CD4-positive, alpha-beta T cell treated with Interleukin-10 for 1 hour (primary cell): Measurements from ENCODE around the gene NCOA3.
"Not testable (repeated sequence)": the region's sequence is repeated elsewhere in the genome, so short reads cannot be mapped to it uniquely, and the experiment has no call there.

ENCODE experiments used
- DNase-seq: peaks from one replicate; pipeline ENCODE4 v3.0.0-alpha.2; 2020

The NCOA3 gene

DNA sequence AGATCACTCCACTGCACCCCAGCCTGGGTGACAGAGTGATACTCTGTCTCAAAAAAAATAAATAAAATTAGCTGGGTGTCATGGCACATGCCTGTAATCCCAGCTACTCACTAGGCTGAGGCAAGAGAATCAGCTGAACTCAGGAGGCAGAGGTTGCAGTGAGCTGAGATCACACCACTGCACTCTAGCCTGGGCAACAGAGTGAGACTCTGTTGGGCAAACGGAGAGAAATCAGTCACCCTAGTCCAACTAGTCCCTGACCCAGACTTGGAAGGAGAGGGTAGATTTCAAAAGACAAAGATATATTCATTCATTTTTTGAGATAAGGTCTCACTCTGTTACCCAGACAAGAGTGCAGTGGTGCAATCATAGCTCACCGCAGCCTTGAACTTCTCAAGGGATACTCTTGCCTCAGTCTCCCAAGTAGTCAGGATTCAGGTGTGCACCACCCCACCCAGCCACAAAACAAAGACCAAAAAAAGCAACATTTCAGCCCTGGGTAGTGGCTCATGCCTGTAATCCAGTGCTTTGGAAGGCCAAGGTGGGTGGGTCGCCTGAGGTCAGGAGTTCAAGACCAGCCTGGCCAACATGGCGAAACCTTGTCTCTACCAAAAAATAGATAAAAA lies 26.2 kb upstream of the NCOA3 start:
- DNase-seq, result no peak

DNA sequence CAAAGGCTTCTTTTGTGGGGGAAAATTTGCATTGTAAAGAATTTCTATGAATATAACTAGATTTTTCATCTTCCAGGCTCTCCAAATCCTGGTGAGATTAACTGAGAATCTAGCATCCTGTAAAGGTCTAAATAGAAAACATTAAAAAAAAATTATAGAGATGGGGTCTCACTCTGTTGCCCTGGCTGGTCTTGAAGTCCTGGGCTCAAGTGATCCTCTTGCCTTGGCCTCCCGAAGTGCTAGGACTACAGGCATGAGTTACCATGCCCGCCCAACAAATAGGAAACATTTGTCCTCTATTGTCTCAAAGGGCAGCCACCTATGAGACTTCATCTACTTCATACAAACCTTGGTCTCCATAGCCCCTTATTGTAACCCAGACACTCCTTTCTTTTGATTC lies 25.2 kb upstream of the NCOA3 start:
- no peak for DNase-seq

DNA sequence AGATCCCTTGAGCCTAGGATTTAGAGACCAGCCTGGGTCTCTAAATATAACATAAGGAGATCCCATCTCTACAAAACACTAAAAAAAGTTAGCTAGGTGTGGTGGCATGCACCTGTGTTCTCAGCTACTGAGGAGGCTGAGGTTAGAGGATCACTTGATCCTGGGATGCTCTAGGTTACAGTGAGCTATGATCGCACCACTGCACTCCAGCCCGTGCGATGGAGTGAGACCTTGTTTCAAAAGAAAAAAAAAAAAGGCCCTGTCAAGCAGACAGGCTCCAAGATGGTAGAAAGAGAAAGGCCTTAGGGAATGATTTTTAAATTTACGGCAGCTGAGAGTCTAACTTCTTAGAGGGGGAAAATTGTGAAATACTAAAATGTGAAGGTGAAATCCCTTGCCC lies 22.6 kb upstream of the NCOA3 start:
- DNase-seq, result no peak

DNA sequence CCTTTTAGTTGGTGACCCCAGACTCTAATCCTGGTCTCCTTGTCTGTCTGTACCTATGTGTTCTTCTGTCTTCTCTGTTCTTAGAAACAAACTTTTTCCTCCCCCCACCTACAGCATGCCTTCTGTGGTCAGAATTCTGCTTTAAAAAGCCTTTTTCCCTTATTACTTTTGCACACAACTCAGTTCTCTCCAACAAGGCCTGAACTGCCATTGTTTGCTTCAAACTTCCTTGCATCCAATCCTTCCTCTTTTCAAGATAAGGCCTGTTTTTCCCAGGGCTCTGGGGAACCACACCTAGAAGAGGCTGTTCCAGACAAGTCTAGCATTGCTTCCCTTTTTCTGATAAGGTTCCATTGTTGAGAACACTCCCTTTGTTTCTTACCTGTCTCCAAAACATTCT lies 22.2 kb upstream of the NCOA3 start:
- DNase-seq, result no peak

DNA sequence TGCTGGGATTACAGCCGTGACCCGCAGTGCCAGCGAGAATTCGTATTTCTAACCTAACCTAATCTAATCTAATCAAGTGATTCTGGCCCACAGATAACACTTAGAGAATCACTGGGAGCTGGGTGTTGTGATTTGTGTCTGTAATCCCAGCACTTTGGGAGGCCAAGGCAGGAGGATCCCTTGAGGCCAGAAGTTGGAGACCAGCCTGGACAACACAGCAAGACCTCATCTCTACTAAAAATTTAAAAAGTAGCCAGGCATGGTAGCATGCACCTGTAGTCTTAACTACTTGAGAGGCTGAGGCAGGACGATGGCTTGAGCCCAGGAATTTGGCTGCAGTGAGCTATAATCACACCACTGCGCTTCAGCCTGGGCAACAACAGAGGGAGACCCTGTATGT lies 21.4 kb upstream of the NCOA3 start:
- DNase-seq, result no peak

DNA sequence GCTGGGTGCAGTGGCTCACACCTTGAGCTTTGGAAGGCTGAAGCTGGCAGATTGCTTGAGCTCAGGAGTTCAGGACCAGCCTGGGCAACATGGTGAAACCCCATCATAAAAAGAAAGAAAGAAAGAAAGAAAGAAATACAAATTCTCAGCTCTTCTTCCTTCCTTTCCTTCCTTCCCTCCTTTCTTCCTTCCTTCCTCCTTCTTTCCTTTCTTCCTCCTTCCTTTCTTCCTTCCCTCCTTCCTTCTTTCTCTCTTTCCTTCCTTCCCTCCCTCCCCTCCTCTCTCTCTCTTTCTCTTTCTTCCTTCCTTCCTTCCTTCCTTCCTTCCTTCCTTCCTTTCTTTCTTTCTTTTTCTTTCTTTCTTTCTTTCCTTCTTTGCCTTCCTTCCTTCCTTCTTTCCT lies 21.0 kb upstream of the NCOA3 start:
- no peak for DNase-seq

DNA sequence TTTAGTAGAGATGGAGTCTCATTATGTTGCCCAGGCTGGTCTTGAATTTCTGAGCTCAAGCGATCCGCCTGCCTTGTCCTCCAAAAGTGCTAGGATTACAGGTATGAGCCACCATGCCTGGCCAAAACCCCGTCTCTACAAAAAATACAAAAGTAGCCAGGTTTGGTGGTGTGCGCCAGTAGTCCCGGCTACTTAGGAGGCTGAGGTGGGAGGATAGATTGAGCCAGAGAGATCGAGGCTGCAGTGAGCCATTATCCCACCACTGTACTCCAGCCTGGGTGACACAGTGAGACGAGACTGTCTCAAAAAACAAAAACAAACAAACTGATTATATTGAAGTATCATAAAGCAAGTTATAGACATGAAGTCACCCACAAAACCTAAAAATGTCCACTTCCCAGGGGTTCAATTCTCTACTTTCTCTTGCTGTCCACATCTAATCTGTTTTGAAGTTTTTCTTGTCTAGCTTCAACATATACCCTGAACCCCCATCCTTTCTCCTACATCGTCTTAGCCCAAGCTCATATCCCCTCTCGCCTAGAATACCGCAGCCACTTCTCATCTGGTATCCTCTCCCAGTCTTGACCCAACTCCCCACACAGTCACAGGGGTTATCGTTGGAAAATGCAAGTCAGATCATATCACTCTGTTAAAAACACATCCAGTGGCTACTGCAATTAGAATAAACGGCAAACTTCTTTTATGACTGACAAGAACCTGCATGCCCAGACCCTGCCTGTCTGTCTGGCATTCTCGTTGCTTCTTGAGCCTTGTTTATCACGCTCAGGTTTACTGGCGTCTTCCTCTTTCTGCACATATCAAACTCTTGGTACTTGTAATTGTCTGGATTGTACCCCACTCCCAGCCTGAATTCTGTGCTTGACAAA lies 20.1 kb upstream of the NCOA3 start:
- DNase-seq, result no peak

DNA sequence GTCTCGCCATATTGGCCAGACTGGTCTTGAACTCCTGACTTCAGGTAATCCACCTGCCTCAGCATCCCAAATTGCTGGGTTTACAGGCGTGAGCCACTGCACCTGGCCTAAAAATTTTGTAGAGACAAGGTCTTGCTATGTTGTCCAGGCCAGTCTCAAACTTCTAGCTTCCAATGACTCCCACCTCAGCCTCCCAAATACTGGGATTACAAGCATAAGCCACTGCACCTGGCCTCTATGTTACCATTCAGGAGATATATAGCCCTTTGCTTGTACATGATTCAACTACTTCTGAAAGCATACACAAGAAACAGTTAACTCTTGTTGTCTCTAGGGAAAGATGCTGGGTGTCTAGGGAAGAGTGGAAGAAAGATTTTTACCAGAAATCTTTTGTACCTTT lies 19.0 kb upstream of the NCOA3 start:
- no peak for DNase-seq

DNA sequence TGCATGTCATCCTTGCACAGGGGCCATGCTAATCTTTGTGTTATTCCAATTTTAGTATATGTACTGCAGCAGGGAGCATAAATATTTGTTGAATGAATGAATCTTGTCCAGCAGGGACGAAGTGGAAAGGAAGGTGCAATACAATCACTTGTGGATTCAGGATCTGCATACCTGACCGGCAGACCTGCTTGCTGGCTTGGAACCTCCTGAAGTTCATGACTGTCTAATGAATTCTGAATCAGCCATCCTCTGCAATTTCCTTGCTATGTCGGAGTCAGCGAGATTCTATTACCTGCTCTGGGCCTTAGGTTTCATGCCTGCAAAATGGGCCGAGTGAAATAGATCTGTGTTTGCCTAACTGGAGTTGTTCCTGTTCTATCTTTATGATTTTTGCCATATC lies 17.4 kb upstream of the NCOA3 start:
- no peak for DNase-seq

DNA sequence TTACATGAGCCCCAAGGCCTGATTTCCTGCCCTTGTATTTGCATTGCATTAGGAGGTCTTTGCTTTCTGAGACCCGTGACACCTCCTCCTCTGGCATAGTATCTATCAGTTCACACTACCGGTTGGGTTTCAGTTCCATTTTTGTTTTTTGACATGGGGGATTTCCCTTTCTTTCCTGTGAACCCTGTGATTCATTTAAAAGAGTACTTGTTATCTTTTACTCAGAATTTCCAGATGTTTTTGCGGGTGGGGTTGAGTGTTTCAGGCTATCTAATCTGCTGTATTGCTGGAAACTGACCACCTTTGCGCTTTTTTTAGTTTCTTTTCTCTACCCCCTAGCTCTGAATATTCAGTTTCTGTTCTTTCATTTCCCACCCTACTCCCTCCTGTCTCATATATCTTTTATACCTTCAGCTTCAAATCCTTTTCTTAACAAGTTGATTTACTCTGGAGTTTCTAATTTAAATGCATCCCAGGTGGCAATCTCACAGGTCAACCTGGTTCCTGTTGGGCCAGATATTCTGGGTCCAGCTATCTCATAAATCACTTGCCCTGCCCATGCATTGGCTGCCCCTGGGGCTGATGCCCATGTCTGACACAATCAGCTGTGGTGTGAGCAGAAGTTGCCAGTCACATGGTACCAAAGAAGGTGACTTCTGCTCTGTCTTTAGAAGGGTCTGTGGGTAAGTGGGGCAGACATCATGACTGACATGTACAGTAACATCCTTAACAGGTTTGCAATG lies 14.3 kb upstream of the NCOA3 start:
- peak; percentile 82 for DNase-seq

DNA sequence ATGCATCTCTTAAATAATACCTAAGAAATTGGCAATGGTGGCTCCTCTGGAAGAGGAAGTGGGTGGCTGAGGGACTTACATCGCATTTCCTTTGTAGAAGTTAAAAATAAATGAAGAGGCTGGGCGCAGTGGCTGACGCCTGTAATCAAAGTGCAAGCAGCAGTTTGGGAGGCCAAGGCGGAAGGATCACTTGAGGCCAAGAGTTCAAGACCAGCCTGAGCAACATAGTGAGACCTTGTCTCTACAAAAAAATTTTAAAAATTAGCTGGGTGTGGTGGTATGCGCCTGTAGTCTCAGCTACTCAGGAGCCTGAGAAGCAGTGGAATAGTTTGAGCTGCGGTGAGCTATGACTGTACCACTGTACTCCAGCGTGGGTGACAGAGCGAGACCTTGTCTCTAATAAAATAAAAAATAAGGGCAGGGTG lies 12.2 kb upstream of the NCOA3 start:
- DNase-seq, result peak; percentile 74

DNA sequence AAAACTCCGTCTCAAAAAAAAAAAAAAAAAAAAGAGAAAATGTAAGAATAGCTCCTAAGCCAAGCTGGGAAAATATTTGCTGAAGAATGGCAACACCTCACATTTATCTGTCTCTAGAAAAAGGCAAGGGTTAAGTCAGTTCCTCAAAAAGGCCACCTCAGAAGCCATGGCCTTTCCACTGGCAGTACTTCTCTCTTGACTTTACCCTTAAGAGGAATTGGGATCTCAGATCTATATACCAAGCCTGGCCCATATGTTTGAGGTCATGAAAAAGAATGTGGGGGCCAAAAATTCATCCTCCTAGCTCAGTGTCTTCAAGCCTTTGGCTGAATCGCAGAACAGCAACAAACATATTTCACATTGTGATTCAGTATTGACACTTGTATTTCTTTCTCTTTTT lies 10.9 kb upstream of the NCOA3 start:
- DNase-seq, result no peak

DNA sequence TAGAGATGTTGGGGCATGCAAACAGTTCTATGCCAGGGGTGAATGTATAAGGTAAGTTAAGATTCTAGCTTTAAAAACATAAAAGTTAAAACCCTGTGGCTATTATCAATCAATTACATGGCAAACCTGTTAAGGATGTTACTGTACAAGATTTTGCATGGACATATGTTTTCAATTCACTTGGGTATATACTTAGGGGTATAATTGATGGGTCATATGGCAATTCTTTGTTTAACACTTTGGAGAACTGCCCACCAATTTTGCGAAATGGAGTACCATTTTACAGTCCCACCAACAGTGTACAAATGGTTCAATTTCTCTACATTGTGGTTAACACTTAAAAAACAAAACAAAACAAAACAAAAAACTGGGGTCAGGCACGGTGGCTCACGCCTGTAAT lies 9.4 kb upstream of the NCOA3 start:
- no peak for DNase-seq

DNA sequence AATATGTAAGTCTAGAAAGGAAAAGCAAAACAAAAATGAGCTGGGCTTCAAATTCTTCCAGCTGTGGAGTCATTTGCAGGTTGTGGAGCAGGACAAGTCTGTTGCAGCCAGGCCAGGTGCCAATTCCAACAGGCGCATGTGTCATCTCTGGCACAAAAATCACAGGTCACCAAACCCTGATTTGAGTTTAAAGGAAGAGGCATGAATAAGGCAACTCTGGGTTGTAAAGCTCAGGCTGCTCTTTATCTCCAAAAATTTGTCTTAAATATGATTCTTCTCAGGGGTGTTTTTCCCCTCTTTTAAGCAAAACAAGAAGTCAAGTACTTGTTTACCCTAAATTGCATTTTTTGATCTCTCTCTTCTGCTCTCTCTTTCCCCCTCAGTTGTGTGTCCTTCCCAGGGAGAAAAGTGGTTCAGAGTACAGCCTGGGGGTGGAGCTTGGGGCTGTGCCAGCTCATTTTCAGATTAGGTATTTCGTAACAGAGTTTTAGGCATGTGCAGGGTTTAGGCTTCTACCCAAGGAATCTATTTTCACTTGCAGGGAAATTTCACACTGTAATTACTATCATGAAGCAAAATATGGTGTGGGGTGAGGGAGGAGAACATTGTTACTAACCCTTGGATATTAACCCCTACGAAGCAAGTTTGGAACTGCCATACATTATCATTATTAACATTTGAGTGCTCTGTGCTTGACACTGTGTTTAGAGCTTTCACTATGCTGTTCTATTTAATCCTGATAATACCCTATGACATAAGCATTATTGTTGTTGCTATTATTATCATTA lies 8.3 kb upstream of the NCOA3 start:
- peak; percentile 44 for DNase-seq

DNA sequence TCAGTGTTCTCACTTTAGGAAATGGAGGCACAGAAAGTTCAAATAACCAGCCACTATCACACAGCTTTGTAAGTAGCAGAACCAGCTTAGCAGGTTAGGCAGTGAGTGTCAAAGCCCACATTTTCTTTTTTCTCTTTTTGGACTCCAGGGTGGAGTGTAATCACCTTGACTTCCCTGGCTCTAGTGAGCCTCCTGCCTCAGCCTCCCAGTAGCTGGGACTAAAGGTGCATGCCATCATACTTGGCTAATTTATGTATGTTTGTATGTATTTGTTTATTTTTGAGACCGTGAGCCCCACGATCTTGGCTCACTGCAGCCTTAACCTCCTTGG lies 7.8 kb upstream of the NCOA3 start:
- no peak for DNase-seq

DNA sequence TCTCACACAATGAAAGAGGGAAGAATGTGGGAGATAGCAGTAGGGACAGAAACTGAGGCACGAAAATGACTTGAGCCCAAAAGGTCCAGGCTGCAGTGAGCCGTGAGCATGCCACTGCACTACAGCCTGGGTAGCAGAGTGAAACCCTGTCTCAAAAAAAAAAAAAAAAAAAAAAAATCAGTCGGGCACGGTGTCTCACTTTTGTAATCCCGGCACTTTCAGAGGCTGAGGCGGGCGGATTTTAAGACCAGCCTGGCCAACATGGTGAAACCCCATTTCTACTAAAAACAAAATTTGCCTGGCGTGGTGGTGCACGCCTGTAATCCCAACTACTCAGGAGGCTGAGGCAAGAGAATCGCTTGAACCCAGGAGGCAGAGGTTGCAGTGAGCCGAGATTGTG lies 7.1 kb upstream of the NCOA3 start:
- DNase-seq, result not testable (repeated sequence)

DNA sequence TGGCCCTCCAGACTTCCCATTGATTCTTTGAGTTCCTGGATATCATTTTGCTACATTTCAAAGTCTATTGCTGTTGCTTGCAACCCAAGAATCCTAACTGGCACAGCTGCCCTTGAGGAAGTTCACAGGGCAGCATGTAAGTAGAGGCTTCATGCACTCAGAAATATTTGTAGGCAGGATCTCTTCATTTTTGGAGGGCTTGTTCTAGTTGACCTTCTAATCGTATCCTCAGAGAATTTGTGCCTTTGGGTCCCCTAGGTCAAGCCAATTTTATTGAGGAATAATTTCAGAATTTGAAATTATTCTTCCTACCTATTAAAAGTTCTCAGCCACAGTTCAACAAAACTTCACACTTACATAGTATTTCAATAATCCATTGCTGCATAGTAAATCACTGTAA lies 5.6 kb upstream of the NCOA3 start:
- DNase-seq, result no peak

DNA sequence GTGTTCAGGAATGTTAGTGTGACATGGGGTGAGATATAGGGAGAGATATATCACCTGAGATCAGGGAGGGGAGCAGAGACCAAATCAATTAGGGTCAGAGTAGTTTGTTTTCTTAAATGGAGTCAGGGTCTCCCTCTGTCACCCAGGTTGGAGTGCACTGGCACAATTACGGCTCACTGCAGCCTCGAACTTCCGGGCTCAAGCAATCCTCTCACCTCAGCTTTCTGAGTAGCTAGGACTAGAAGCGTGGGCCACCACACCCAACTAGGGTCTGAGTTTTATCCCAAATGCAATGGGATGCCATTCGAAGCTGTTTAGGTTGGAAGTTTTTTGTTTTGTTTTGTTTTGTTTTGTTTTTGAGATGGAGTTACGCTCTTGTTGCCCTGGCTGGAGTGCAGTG lies 3.1 kb upstream of the NCOA3 start:
- DNase-seq, result no peak

DNA sequence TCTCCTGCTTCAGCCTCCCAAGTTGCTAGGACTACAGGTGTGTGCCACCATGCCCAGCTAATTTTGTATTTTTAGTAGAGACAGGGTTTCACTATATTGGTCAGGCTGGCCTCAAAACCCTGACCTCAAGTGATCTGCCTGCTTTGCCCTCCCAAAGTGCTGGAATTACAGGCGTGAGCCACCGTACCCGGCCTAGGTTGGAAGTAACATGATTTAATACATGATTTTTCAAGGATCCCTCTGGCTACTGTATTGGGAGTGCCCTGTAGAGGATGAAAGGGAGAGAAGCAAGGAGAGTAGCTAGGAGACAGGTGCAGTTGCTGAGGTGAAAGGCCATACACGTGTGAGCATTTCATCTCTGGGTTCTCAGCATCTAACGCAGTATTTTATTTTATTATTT lies 2.6 kb upstream of the NCOA3 start:
- no peak for DNase-seq

DNA sequence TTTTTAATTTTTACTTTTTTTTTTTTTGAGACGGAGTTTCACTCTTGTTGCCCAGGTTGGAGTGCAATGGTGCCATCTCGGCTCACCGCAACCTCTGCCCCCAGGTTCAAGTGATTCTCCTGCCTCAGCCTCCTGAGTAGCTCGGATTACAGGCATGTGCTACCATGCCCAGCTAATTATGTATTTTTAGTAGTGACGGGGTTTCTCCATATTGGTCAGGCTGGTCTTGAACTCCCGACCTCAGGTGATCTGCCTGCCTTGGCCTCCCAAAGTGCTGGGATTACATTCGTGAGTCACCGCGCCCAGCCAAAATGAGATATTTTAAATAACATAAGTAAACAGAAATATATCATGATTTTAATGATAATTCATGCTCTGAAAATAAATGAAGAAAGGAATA lies 1.6 kb upstream of the NCOA3 start:
- not testable (repeated sequence) for DNase-seq

DNA sequence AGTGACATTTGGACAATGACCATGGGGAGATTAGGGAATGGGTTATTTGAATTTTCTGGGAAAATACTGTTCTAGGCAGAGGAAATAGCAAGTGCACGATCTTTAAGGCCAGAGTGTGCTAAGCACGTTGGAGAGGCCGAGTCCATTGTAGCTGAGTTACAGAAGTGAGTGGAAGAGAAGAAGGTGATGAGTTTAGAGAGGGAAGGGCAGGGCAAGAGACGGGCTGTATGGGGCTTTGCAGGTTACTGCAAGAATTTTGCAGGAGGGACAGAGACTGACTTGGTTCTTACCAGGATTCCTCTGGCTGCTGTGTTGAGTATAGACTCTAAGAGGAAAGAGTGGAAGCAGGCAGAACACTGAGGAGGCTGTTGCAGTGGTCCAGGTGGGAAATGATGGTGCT lies 1.1 kb upstream of the NCOA3 start:
- no peak for DNase-seq

DNA sequence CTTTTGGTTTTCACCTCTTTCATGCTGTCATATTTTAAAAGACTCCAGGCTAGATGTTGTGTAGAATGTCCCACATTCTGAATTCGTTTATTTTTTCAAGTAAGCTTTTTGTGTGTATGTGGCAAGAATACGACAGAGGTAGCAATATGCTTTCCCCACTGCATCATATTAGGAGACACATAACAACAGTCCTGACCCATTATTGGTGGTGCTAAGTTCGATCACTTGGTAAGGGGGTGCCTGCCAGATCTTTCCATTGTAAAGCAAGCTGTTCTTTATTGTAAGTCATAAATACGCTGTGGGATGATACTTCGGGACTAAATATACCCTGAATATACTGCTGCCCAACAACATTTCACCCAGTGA lies 588 bp upstream of the NCOA3 start:
- DNase-seq, result no peak
